ENCODE data around the gene PAK2.
A peak's percentile ranks its signal among the peaks of the same experiment; 100 is the strongest.
"Not testable (repeated sequence)": the region's sequence is repeated elsewhere in the genome, so short reads cannot be mapped to it uniquely, and the experiment has no call there.

PAK2 gene

DNA sequence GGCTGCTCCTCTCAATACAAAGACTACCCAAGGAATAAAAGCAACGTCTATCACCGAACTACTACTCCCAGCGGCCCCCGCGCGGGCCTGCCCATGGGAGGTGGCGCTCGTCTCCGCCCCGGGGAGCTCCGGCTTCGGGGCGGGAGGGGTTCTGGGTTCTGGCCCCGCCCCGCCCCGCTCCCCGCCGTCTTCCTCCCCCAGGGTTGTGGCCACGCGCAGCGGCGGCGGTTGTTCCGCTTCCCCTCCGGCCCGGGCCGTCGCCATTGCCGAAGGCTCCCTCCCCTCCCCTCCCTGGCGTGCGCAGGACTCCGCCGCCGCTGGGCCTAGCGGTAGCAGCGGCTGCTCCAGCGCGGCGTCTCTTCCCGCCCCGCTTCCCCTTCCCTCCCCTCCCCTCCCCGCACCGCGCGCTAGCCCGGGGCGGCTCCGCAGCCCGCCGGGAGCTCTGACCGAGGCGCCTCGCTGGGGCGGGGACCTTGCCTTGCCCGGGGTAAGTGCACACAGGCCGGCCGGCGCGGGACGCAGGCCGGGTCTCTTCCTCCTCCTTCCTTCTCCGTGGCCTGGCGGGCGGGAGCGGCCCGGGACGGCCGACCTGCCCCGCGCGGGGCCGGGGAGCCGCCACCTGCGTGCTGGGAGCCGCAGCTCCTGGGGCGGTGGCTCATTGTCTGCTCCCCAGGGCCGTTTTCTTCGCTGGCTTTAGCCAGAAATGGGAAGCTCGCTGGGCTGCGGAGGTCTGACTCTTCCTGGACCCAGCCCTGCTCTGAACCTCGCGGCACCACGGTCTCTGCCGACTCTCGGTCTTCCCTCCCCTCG lies at the start of gene PAK2:
Gene PAK2 (plus strand): TSS at position 187 of the 810 bp plus-strand sequence. CDS start 42,790 bp downstream, outside the sequence.
- DNase-seq (ENCODE audit: low read depth in 2 of 2): peak; percentile 80 to 84

GRCh38 chr3:196689941-196690660 lies 49.6 kb upstream of the PAK2 start:
- no peak for DNase-seq (ENCODE audit: low read depth in 2 of 2)

GRCh38 chr3:196691386-196691785 lies 48.3 kb upstream of the PAK2 start:
- DNase-seq (ENCODE audit: low read depth in 2 of 2): no peak

GRCh38 chr3:196694202-196694638 lies 45.4 kb upstream of the PAK2 start:
- DNase-seq (ENCODE audit: low read depth in 2 of 2): no peak

- DNase-seq (ENCODE audit: low read depth in 2 of 2): peak in 1 of 2 donors; percentile 10
These were observed 44.5 kb upstream of the PAK2 start for GRCh38 chr3:196694941-196695848.

- no peak for DNase-seq (ENCODE audit: low read depth in 2 of 2)
These were observed 43.8 kb upstream of the PAK2 start for GRCh38 chr3:196695849-196696226.

- DNase-seq (ENCODE audit: low read depth in 2 of 2): no peak
These were observed 42.4 kb upstream of the PAK2 start for GRCh38 chr3:196697270-196697669.

DNA sequence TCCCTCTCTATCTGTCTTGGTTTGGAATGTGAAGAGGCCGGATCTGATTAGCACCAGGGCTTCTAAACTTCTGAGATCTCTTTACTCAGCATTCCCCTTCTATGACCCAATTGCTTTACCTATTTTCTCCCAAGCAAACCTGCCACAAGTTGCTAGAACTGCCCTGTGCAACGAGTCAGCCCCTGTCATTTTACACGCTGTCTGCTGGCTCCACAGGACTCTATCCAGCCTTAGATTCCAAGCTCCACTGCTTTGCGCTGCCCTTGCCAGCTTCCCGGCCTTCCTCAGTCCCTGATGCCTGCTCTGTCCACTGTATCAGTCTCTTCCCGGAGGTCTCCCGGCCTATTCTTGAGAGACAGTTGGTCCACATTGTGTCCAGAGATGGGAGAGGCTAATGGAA lies 39.9 kb upstream of the PAK2 start:
- no peak for DNase-seq (ENCODE audit: low read depth in 2 of 2)

GRCh38 chr3:196700801-196701200 lies 38.9 kb upstream of the PAK2 start:
- no peak for DNase-seq (ENCODE audit: low read depth in 2 of 2)

DNA sequence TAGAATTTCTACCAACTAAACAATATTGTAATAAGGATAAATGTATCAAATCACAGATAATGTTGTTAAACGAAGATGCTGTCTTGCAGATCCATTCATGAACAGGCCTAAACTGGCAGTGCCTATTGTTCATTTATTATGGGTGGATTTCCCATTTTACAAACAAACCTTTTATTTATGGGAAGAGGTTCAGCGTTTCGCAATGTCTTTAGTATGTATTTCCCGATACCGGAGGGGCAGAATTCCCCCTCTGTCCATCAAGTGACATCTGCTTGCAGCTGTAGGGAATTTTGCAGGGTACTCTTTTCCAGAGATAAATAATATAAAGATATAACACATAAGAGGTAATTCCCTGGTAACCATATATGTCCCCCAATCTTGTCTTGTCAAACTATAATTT lies 33.3 kb upstream of the PAK2 start:
- no peak for DNase-seq (ENCODE audit: low read depth in 2 of 2)

DNA sequence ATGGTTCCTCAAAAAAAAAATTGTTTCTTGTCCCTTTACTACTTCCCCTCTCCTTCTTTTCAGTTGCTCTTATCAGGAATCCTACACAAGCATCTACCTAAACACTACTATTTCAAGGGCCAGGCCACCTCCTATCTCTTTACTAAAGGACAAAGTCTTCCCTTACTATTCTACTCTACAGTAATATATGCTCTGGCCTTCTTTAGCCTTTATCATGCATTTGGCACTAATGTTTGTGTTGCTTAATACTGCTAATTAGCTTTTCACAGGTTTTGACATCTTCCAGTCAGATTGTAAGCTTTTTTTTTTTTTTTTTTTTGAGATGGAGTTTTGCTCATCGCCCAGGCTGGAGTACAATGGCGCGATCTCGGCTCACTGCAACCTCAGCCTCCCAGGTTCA lies 32.9 kb upstream of the PAK2 start:
- DNase-seq (ENCODE audit: low read depth in 2 of 2): no peak

- no peak for DNase-seq (ENCODE audit: low read depth in 2 of 2)
These were observed 32.1 kb upstream of the PAK2 start for GRCh38 chr3:196707566-196707965.

DNA sequence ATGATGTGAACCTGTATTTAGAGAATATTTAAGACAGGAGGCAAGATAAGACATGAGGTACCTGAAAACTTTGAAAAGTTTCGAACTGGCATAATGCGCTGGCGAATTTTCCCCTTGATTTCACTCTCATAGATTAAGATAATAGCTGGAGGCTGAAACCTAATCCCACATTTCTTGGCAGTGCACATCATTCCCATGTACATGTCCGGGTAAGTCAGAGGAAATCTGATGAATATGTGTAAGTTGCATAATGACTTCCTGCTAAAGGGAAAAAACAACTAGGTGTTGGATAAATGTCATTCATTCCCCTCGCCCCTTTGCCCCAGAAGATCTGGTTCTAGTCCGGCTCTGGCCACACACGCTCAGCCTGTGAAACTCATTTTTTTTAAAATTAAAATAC lies 31.2 kb upstream of the PAK2 start:
- no peak for DNase-seq (ENCODE audit: low read depth in 2 of 2)

GRCh38 chr3:196711838-196712513 lies 27.7 kb upstream of the PAK2 start, which contains the start of the genes CEP19 and PIGX:
TSS of gene CEP19 (minus strand) at chr3:196712250. CDS start at chr3:196708657, 3,593 bp downstream.
TSS of gene PIGX (plus strand) at chr3:196712377.
- peak; percentile 73 to 75 for DNase-seq (ENCODE audit: low read depth in 2 of 2)

DNA sequence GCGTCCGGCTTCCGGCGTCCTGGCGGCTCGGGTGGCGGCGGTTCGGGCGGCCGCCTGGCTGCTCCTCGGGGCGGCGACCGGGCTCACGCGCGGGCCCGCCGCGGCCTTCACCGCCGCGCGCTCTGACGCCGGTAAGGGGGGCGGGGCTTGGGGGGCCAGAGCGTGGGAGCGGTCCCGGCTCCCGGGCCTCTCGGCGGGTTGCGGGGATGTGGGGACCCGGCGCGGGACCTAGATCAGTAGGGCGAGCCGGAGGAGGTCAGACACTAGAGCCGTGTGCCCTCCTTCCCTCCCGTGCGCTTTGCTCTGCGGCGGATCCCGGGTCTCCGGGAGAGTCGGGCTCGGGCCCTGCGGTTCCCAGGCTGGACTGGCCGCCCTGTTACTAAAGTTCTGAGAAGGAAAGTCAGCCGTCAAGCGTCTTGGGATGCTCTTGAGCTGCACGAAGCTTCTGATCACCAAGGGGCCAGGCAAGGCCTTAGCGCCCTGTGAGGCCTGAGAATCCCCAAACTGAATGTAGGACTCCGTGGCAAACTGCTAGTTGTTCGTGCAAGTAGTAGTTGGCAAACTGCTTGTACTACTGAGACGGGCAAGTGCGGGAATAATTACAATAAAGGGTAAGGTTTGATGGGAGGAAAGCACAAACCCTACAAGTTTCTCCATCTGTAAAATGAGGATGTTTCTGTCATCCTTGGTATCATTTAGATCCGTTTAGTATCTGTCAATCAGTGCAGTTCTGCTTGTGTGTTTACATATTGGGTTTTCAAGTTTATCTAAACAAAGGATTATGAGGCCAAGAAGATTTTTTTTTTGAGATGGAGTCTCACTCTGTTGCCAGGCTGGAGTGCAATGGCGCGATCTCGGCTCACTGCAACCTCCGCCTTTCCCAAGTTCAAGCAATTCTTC lies 26.9 kb upstream of the PAK2 start:
- DNase-seq (ENCODE audit: low read depth in 2 of 2): peak; percentile 32 to 37

- not testable (repeated sequence) for DNase-seq (ENCODE audit: low read depth in 2 of 2)
These were observed 22.5 kb upstream of the PAK2 start for GRCh38 chr3:196717162-196717561.

GRCh38 chr3:196721097-196721496 lies 18.6 kb upstream of the PAK2 start:
- DNase-seq (ENCODE audit: low read depth in 2 of 2): no peak

GRCh38 chr3:196726788-196727675 lies 12.6 kb upstream of the PAK2 start:
- DNase-seq (ENCODE audit: low read depth in 2 of 2): no peak

- no peak for DNase-seq (ENCODE audit: low read depth in 2 of 2)
These were observed 3.9 kb upstream of the PAK2 start for GRCh38 chr3:196735751-196736150.

Data from activated CD8-positive, alpha-beta memory T cell treated with anti-CD3 and anti-CD28 coated beads for 4 hours (primary cell).